Neuronal stem cell (in vitro differentiated cells): ENCODE results near the gene KAT2B.

Source experiments
- DNase-seq: peaks from one replicate; pipeline ENCODE4 v3.0.0-alpha.2; 2013; ENCODE audit warnings: low spot score
- H2AFZ ChIP-seq: one replicate; pipeline ENCODE4 v1.6.1; 2013; ENCODE audit warnings: mild to moderate bottlenecking, low read length, inconsistent platforms
- H2AK5ac ChIP-seq: 2 replicates; pipeline ENCODE4 v1.6.1; 2013; ENCODE audit warnings: low read depth, mild to moderate bottlenecking, inconsistent platforms, low read length, moderate library complexity, mixed read lengths
- H2BK120ac ChIP-seq: 2 replicates; pipeline ENCODE4 v1.6.1; 2013; ENCODE audit warnings: low read depth, mild to moderate bottlenecking, inconsistent platforms, low read length, moderate library complexity, mixed read lengths
- H2BK12ac ChIP-seq: one replicate; pipeline ENCODE4 v1.6.1; 2013; ENCODE audit warnings: low read length, inconsistent platforms
- H2BK15ac ChIP-seq: 2 replicates; pipeline ENCODE4 v1.6.1; 2013; ENCODE audit warnings: mild to moderate bottlenecking, low read length, inconsistent platforms, mixed read lengths
- H2BK5ac ChIP-seq: one replicate; pipeline ENCODE4 v1.6.1; 2013; ENCODE audit warnings: inconsistent platforms, mild to moderate bottlenecking, low read length, moderate library complexity
- H3K14ac ChIP-seq: one replicate; pipeline ENCODE4 v1.6.1; 2013; ENCODE audit warnings: low read length, inconsistent platforms
- H3K18ac ChIP-seq: 2 replicates; pipeline ENCODE4 v1.6.1; 2013; ENCODE audit warnings: low read length, inconsistent platforms
- H3K23ac ChIP-seq: 2 replicates; pipeline ENCODE4 v1.6.1; 2013; ENCODE audit warnings: low read depth, mild to moderate bottlenecking, mixed read lengths, low read length, inconsistent platforms; ENCODE audit not compliant: poor library complexity
- H3K27ac ChIP-seq: replicated peaks from 3 replicates; pipeline ENCODE4 v1.5.1; 2013; ENCODE audit warnings: low read length, inconsistent platforms
- H3K27me3 ChIP-seq, 3 experiments: 2 replicates each; pipeline ENCODE4 v1.6.1; 2013; ENCODE audit warnings: low read length in 3 of 3, mild to moderate bottlenecking in 2 of 3, inconsistent platforms in 1 of 3, low read depth in 1 of 3, mixed read lengths in 1 of 3, moderate library complexity in 1 of 3; ENCODE audit not compliant: control insufficient read depth in 3 of 3, insufficient read depth in 3 of 3
- H3K36me3 ChIP-seq, 2 donors: replicated peaks in 1 of 2; 2 replicates each; pipeline ENCODE4 v1.6.1; 2013; ENCODE audit warnings: low read length in 2 of 2; ENCODE audit not compliant: control insufficient read depth in 2 of 2, insufficient read depth in 2 of 2
- H3K4ac ChIP-seq: 2 replicates; pipeline ENCODE4 v1.6.1; 2013; ENCODE audit warnings: inconsistent platforms, mild to moderate bottlenecking, low read length, moderate library complexity
- H3K4me1 ChIP-seq, 2 donors: 1 replicate in 1 of 2; 2 replicates in 1 of 2; pipeline ENCODE4 v1.6.1; 2013; ENCODE audit warnings: low read length in 2 of 2, low read depth in 1 of 2; ENCODE audit not compliant: control insufficient read depth in 2 of 2, insufficient read depth in 1 of 2
- H3K4me2 ChIP-seq: one replicate; pipeline ENCODE4 v1.6.1; 2013; ENCODE audit warnings: mild to moderate bottlenecking, low read length, inconsistent platforms; ENCODE audit not compliant: insufficient read depth, poor library complexity, severe bottlenecking
- H3K4me3 ChIP-seq, 2 donors: 2 replicates each; pipeline ENCODE4 v1.5.1; 2013; ENCODE audit warnings: low read length in 2 of 2, mild to moderate bottlenecking in 2 of 2, inconsistent platforms in 1 of 2, moderate library complexity in 1 of 2
- H3K79me1 ChIP-seq: one replicate; pipeline ENCODE4 v1.6.1; 2013; ENCODE audit warnings: low read depth, mild to moderate bottlenecking, inconsistent platforms, low read length, moderate library complexity
- H3K9ac ChIP-seq: one replicate; pipeline ENCODE4 v1.6.1; 2013; ENCODE audit warnings: mild to moderate bottlenecking, low read depth, low read length, inconsistent platforms; ENCODE audit not compliant: poor library complexity
- H3K9me3 ChIP-seq, 2 donors: replicated peaks in 1 of 2; 2 replicates each; pipeline versions ENCODE3 to v1.6.1; 2013; ENCODE audit warnings: low read length in 2 of 2, mild to moderate bottlenecking in 2 of 2, inconsistent platforms in 1 of 2, low read depth in 1 of 2, mixed read lengths in 1 of 2, moderate library complexity in 1 of 2; ENCODE audit not compliant: control insufficient read depth in 2 of 2, insufficient read depth in 1 of 2
- H4K8ac ChIP-seq: one replicate; pipeline ENCODE4 v1.6.1; 2013; ENCODE audit warnings: low read depth, mild to moderate bottlenecking, inconsistent platforms, low read length, moderate library complexity
- H4K91ac ChIP-seq: one replicate; pipeline ENCODE4 v1.6.1; 2013; ENCODE audit warnings: low read length, low read depth, mild to moderate bottlenecking, inconsistent platforms; ENCODE audit not compliant: poor library complexity
- WGBS, 2 donors: extraction: QIAGEN DNeasy Blood & Tissue Kit; methylation state at CpG; one replicate each; pipeline ENCODE4 v1.1.7; 2013; ENCODE audit warnings: missing lambda C conversion rate in 2 of 2, mixed read lengths in 1 of 2; ENCODE audit not compliant: insufficient read length in 2 of 2, insufficient replicate concordance in 1 of 2; ENCODE audit errors: extremely low coverage in 2 of 2; 5-methylcytosine and 5-hydroxymethylcytosine counted together

The KAT2B gene

DNA sequence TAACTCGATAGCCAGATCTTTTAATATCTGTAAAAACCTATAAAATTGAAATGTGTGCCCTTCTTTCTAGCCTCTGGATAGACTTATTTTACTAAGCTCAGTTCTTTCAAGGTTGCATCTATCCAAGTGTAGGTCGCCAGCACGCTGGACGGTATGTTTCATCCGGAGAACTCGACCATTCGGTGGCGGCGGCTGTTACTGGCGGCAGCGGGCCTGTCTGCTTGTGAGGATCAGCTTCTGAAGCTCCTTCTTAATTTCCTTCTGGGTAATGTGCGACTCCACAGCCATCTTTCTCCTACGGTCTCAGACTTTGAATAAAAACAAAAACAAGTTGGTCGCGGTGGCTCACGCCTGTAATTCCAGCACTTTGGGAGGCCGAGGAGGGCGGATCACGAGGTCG is 32.3 kb upstream of the KAT2B start:
- no peak overlapping the region for H2BK15ac ChIP-seq
- H2AK5ac ChIP-seq, result no peak overlapping the region
- H3K27ac ChIP-seq, result no peak overlapping the region
- no peak overlapping the region for H3K14ac ChIP-seq
- no CpG with 5 or more reads among the region's 20 CpGs for WGBS, 2 donors
- no peak overlapping the region for H3K23ac ChIP-seq
- H3K18ac ChIP-seq, result no peak overlapping the region
- H3K9me3 ChIP-seq, result no peaks in the 10 kb centered on the region
- H4K91ac ChIP-seq, result no peak overlapping the region
- H4K8ac ChIP-seq, result no peak overlapping the region
- H2BK12ac ChIP-seq, result no peak overlapping the region
- no peak overlapping the region for H2AFZ ChIP-seq
- no peak overlapping the region for H3K4me3 ChIP-seq
- H3K27me3 ChIP-seq, result no peaks in the 10 kb centered on the region
- no peak overlapping the region for H3K4ac ChIP-seq
- DNase-seq, result no peak
- no peak overlapping the region for H3K4me2 ChIP-seq
- H3K9ac ChIP-seq, result no peak overlapping the region
- no peak overlapping the region for H2BK120ac ChIP-seq
- no peak overlapping the region for H2BK5ac ChIP-seq
- H3K36me3 ChIP-seq, result no peaks in the 10 kb centered on the region
- H3K4me1 ChIP-seq, result no peaks in the 10 kb centered on the region
- no peaks in the 10 kb centered on the region for H3K79me1 ChIP-seq

DNA sequence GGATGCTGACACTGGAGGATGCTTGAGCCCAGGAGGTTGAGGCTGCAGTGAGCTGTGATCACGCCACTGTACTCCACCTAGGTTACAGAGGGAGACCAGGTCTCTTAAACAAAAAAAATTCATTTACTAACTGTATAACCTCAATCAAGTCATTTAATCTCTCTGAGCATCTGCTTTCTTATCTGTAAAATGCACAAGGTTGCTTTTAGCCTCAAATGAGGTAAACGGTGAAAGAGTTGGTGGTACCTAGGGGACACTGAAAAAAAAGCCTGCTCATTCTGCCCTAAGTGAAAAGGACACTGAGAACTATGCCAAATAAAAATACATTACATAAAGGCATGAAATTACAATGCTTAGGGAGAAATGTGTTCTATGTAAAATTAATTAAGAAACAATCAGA is 31.6 kb upstream of the KAT2B start:
- Histone ChIP-seq H3K14ac (no peak overlapping the region), H3K79me1 (no peaks in the 10 kb centered on the region), H3K27ac (no peak overlapping the region), H3K4ac (no peak overlapping the region), H2AFZ (no peak overlapping the region), H3K27me3 (no peaks in the 10 kb centered on the region), H2BK5ac (no peak overlapping the region), H2BK12ac (no peak overlapping the region), H3K36me3 (no peaks in the 10 kb centered on the region), H4K8ac (no peak overlapping the region), H2BK15ac (no peak overlapping the region), H3K4me3 (no peak overlapping the region), H3K9ac (no peak overlapping the region), H3K18ac (no peak overlapping the region), H2AK5ac (no peak overlapping the region), H3K4me2 (no peak overlapping the region), H3K23ac (no peak overlapping the region), H4K91ac (no peak overlapping the region), H3K4me1 (no peaks in the 10 kb centered on the region), H3K9me3 (no peaks in the 10 kb centered on the region), H2BK120ac (no peak overlapping the region)
- WGBS, 2 donors, result no CpG with 5 or more reads among the region's 2 CpGs
- no peak for DNase-seq

DNA sequence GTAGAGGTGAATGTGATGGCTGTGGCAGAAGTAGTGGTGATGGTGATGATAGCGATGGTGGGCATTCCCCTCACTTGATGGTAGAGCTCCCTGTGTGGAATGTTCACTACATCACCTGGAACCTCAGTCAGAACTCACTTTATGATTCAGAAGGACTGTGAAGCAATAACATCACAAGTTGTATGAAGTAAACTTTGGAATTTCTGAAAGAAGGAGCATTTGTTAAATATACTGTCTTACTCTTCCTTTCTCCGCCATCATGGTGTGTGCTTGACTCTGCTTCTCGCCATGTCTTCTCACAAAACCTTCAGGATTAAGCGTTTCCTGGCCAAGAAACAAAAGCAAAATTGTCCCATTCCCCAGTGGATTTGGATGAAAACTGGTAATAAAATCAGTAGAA is 28.1 kb upstream of the KAT2B start, which contains the start of gene PP2D1:
PP2D1 (minus strand) TSS at position 101 of the 400 bp plus-strand sequence. CDS start 192 bp downstream, outside the sequence.
- no peak within 1 kb of the TSS for H2AK5ac ChIP-seq
- no peak within 1 kb of the TSS for H3K18ac ChIP-seq
- H2BK5ac ChIP-seq, result no peak within 1 kb of the TSS
- no peak within 1 kb of the TSS for H4K8ac ChIP-seq
- no peaks in the 10 kb centered on the region for H3K4me1 ChIP-seq
- H2BK120ac ChIP-seq, result no peak within 1 kb of the TSS
- no peaks in the 10 kb centered on the region for H3K79me1 ChIP-seq
- no peaks in the 10 kb centered on the region for H3K27me3 ChIP-seq
- H4K91ac ChIP-seq, result no peak within 1 kb of the TSS
- no peak within 1 kb of the TSS for H2BK15ac ChIP-seq
- H3K4me3 ChIP-seq, result no peak within 1 kb of the TSS
- H3K14ac ChIP-seq, result no peak within 1 kb of the TSS
- no peak within 1 kb of the TSS for H2BK12ac ChIP-seq
- no peaks in the 10 kb centered on the region for H3K36me3 ChIP-seq
- no peak within 1 kb of the TSS for H3K9ac ChIP-seq
- H3K27ac ChIP-seq, result no peak within 1 kb of the TSS
- no peak within 1 kb of the TSS for H2AFZ ChIP-seq
- DNase-seq, result no peak
- WGBS, 2 donors, result no CpG with 5 or more reads among the region's 4 CpGs
- no peak within 1 kb of the TSS for H3K23ac ChIP-seq
- no peak within 1 kb of the TSS for H3K4ac ChIP-seq
- no peaks in the 10 kb centered on the region for H3K9me3 ChIP-seq
- no peak within 1 kb of the TSS for H3K4me2 ChIP-seq

DNA sequence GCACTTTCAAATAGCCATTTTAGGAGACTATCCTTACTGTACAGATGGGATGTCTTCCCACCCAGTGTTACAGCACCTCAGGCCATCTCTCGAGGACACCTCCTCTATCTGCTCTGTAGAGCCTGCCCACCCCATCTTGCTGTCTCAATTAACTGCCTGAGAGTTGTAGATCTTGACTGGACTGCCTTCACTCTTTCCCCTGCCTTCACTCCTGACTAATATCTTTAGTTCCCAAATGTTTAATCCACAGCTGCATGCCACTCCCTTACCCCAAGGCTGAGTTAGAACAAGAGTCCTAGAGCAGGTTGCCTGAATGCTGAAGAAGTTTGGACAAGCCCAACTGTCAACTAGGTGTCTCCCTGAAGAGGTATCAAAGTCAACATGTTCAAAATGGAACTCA is 26.9 kb upstream of the KAT2B start:
- H3K27me3 ChIP-seq, result no peaks in the 10 kb centered on the region
- no peaks in the 10 kb centered on the region for H3K36me3 ChIP-seq
- H3K4me1 ChIP-seq, result no peaks in the 10 kb centered on the region
- H3K4me3 ChIP-seq, result no peak overlapping the region
- no peak overlapping the region for H3K9ac ChIP-seq
- H3K14ac ChIP-seq, result no peak overlapping the region
- no peak overlapping the region for H3K4ac ChIP-seq
- H3K18ac ChIP-seq, result no peak overlapping the region
- no peaks in the 10 kb centered on the region for H3K79me1 ChIP-seq
- no peak for DNase-seq
- no peak overlapping the region for H4K91ac ChIP-seq
- H2AFZ ChIP-seq, result no peak overlapping the region
- H2BK15ac ChIP-seq, result no peak overlapping the region
- H2BK5ac ChIP-seq, result no peak overlapping the region
- no peak overlapping the region for H4K8ac ChIP-seq
- no peaks in the 10 kb centered on the region for H3K9me3 ChIP-seq
- WGBS, 2 donors, result no CpG with 5 or more reads among the region's 1 CpG
- no peak overlapping the region for H2BK12ac ChIP-seq
- H2AK5ac ChIP-seq, result no peak overlapping the region
- H3K4me2 ChIP-seq, result no peak overlapping the region
- H2BK120ac ChIP-seq, result no peak overlapping the region
- H3K23ac ChIP-seq, result no peak overlapping the region
- no peak overlapping the region for H3K27ac ChIP-seq
